Spinal cord (tissue), 10 donors: ENCODE data around the gene FMR1. TPM values are rescaled to one million over a fixed set of nuclear protein-coding genes. Genes with fewer than 3 reads are reported as not detected.

ENCODE experiments used
- DNase-seq, 6 donors: peaks; one replicate each; pipeline versions ENCODE4 v3.0.0 to v3.0.0-alpha.2; 2013 to 2015; ENCODE audit warnings: low spot score in 6 of 6, low read depth in 4 of 6
- H3K27ac ChIP-seq: one replicate; pipeline ENCODE4 v1.5.1; 2013; ENCODE audit warnings: low read depth, low read length, control low read depth
- H3K27me3 ChIP-seq: one replicate; pipeline ENCODE4 v1.6.1; 2013; ENCODE audit warnings: low read length; ENCODE audit not compliant: control insufficient read depth, insufficient read depth
- H3K36me3 ChIP-seq: one replicate; pipeline ENCODE4 v1.6.1; 2013; ENCODE audit warnings: low read length; ENCODE audit not compliant: control insufficient read depth, insufficient read depth
- H3K4me1 ChIP-seq: one replicate; pipeline ENCODE4 v1.6.1; 2013; ENCODE audit warnings: low read length; ENCODE audit not compliant: control insufficient read depth, insufficient read depth
- H3K4me3 ChIP-seq: one replicate; pipeline ENCODE4 v1.5.1; 2013; ENCODE audit warnings: low read depth, low read length, control low read depth
- H3K9me3 ChIP-seq: one replicate; pipeline ENCODE4 v1.6.1; 2013; ENCODE audit warnings: low read length; ENCODE audit not compliant: control insufficient read depth, insufficient read depth
- WGBS: methylation state at CpG from one replicate; pipeline ENCODE4 v1.1.5; 2013; ENCODE audit warnings: missing lambda C conversion rate; ENCODE audit not compliant: insufficient coverage; 5-methylcytosine and 5-hydroxymethylcytosine counted together
- polyA plus RNA-seq, 2 donors: library from polyadenylated mRNA; unstranded; fragments of 120-200 nt; gene quantifications; one replicate each; pipeline ENCODE4 v1.2.1, GENCODE V29; 2013; ENCODE audit not compliant: insufficient read length in 2 of 2
- total RNA-seq, 2 donors: library from RNA; depleted of rRNA in 1 of 2; stranded (reverse); fragments of 120-200 nt in 1 of 2; fragments of >200 nt in 1 of 2; gene quantifications; one replicate each; pipeline versions ENCODE4 v1.2.3 to v1.2.4, GENCODE V29; 2013 to 2014
- donor health status: healthy.

The FMR1 gene
- total and polyA plus RNA-seq, 4 donors, result 48.0 to 82.0 (median 64.8) TPM

DNA sequence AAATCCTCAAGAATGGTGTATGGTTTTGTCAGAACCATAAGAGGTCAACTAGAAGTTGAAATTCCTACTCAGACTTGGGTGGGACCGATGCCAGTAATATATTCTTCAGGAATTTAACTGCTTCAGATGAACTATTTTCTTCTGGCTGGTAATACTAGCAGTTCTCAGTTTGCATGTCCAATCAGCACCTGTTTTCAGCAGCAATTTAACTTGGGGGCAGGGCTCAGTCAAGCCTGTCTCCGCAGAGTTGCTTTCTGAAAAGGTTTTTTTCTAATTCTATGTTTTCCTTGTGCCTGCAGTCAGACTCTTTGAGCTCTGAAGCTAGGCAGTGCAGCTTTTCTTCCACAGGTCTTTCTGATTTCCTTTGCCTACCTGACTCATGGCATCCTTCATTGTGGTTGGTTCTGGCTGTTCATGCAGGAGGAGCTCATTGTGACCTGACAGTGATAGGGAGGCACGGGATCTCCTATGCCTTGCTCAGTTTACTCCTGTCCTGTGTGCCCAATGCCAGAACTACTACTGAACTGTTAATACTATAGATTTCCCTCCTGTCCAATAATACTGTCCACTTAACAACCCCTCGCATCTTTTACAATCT, 17.3 kb upstream of the FMR1 start:
- Histone ChIP-seq H3K9me3 (no peaks in the 10 kb centered on the region), H3K27ac (no peak overlapping the region), H3K4me3 (no peak overlapping the region), H3K27me3 (no peaks in the 10 kb centered on the region), H3K36me3 (no peaks in the 10 kb centered on the region), H3K4me1 (no peaks in the 10 kb centered on the region)
- DNase-seq, result no peak
- 65% methylated on average over 4 of the region's 4 CpGs for WGBS

DNA sequence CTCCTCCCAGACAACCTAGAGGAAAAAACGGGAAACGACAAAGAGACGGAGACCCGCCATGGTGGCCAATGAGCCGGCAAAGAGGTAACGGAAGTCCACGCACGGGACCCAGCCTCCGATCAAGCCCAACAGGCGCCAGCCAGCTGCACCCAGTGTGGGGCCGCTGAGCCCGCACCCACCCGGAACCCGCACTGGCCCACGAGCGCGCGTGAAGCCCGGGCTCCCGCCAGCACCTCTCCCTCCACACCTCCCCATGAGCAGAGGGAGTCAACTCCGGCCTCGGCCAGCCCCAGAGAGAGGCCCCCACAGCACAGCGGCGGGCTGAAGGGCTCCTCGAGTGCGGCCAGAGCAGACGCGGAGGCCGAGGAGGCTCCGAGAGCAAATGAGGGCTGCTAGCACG, 14.6 kb upstream of the FMR1 start:
- Histone ChIP-seq H3K27ac (no peak overlapping the region), H3K36me3 (no peaks in the 10 kb centered on the region), H3K4me1 (no peaks in the 10 kb centered on the region), H3K27me3 (no peaks in the 10 kb centered on the region), H3K9me3 (no peaks in the 10 kb centered on the region), H3K4me3 (no peak overlapping the region)
- WGBS, result 91% methylated on average over 14 of the region's 31 CpGs
- no peak for DNase-seq

DNA sequence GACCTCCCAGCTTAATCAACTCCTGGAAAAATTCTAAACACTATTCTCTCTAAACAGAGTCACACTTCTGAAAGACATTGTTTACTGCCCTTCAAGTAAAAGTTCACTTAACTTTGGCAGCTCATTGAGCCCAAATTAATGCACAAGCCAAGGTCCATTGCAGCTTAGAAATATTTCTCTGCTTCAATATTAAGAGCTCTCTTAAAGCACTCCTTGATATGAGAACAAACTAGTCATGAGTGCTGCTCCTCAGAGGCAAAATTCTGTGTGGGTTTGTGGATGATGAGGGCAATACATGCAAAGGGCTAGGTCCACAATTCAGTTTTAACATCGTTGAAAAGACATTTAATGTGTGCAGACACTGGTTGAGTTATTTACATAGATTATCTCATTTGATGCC, 12.8 kb upstream of the FMR1 start:
- H3K36me3 ChIP-seq, result no peaks in the 10 kb centered on the region
- WGBS, result no CpG with 5 or more reads among the region's 1 CpG
- no peaks in the 10 kb centered on the region for H3K9me3 ChIP-seq
- no peak for DNase-seq
- no peaks in the 10 kb centered on the region for H3K27me3 ChIP-seq
- no peak overlapping the region for H3K4me3 ChIP-seq
- H3K4me1 ChIP-seq, result no peaks in the 10 kb centered on the region
- H3K27ac ChIP-seq, result no peak overlapping the region

DNA sequence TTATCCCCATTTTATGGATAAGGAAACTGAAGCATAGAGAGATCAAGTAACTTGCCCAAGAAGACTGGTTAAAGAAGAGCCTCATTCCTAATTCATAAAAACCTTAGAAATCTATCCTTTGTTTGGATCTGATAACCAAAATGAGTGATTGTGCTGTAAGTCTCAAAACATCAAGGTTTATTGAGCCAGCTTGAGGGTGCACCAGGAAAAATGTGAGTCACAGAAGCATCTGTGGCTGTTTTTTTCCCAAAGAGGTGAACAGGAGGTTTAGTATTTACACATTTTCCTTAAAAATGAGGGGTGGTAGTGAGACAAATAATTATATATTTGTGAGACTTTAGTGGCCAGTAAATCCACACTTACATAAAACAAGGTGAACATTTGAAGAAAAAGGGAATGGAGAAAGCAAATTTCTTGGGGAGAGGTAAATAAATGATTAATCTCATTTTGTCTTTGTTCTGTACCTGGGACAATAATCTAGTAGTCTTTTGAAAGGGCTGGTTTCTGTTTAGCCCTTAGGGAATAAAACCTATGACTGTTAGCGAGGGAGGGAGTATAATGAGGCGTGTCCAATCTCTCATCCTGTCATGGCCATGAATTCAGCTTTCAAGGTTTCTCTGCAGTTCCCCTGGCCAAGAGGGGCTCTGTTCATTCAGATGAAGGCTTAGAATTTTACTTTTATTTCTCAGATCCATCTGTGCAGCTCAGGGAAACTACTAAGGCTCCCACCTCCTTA, 12.2 kb upstream of the FMR1 start:
- DNase-seq, result peak in 1 of 6 donors; percentile 26
- Histone ChIP-seq H3K9me3 (no peaks in the 10 kb centered on the region), H3K4me3 (no peak overlapping the region), H3K36me3 (no peaks in the 10 kb centered on the region), H3K27me3 (no peaks in the 10 kb centered on the region), H3K4me1 (no peaks in the 10 kb centered on the region), H3K27ac (no peak overlapping the region)
- 33% methylated on average over 2 of the region's 2 CpGs for WGBS

DNA sequence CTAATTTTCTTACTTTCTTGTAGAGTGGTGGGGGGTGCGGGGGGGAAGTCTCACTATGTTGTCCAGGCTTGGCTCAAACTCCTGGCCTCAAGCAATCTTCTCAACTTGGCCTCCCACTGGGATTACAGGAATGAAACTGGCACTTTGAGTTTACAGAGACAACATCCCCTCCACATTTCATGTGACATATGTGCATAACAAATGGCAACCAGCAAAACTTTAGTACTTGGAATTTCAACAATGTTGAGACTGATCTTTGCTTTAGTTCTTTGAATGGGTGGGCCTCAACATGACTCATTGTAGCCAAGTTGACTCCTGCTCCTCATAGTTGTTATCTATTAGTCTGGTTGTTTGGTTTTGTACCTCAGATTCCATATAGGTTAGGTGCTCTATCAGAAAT, 11.4 kb upstream of the FMR1 start:
- H3K4me3 ChIP-seq, result no peak overlapping the region
- no peak overlapping the region for H3K27ac ChIP-seq
- WGBS, result no CpG with 5 or more reads among the region's 1 CpG
- H3K27me3 ChIP-seq, result no peaks in the 10 kb centered on the region
- no peaks in the 10 kb centered on the region for H3K9me3 ChIP-seq
- DNase-seq, result no peak
- H3K4me1 ChIP-seq, result no peaks in the 10 kb centered on the region
- no peaks in the 10 kb centered on the region for H3K36me3 ChIP-seq

DNA sequence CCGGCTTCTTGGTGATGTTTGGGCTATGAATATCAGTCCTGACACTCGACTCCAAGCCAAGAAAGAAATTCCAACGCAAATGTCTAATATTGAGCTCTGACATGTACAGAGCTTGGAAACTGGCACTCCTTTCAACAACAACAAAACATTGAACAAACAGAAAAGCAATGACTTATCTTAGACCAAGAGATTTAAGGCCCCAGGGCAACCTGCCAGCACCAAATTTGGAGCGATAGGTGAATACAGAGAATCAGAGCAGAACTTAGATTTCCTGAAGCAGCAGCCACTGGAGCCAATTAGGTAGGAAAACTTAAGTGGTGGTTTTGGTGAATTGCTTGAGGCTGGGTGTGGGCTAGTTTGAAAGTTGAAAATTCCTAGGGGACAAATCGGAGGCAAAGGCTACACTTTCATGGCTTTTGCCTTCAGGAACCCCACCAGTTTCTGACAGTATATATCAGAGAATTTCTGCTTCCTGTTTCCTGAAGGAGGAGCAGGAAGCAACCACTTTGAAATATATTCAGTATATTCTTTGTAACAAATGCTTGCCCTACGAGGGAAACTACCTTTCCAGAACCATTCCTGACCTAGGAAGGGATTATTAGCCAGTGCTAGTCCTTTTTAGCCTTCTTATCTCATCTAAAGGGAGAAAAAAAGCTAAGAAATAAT, 10.1 kb upstream of the FMR1 start:
- WGBS, result 61% methylated on average over 2 of the region's 6 CpGs
- no peak for DNase-seq
- no peak overlapping the region for H3K4me3 ChIP-seq
- no peaks in the 10 kb centered on the region for H3K9me3 ChIP-seq
- no peaks in the 10 kb centered on the region for H3K36me3 ChIP-seq
- H3K27ac ChIP-seq, result no peak overlapping the region
- H3K4me1 ChIP-seq, result no peaks in the 10 kb centered on the region
- no peaks in the 10 kb centered on the region for H3K27me3 ChIP-seq

DNA sequence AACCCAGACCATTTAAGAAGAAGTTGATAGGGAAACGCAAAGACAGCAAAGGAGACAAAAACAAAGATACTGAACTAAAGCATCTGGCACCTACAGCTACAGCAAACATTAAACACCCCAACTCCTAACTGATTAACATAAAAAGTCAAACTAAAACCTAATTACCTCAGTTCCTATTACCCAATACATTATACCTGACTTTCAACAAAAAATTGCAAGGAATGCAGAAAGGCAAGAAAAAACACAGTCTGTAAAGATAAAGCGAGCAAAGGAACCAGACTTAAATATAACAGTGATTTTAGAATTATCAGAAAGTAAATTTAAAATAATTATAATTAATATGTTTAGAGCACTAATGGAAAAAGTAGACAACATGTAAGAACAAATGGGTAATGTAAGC, 9.4 kb upstream of the FMR1 start:
- WGBS, result no CpG with 5 or more reads among the region's 2 CpGs
- Histone ChIP-seq H3K4me3 (no peak overlapping the region), H3K4me1 (no peaks in the 10 kb centered on the region), H3K9me3 (no peaks in the 10 kb centered on the region), H3K27me3 (no peaks in the 10 kb centered on the region), H3K36me3 (no peaks in the 10 kb centered on the region), H3K27ac (no peak overlapping the region)
- no peak for DNase-seq

DNA sequence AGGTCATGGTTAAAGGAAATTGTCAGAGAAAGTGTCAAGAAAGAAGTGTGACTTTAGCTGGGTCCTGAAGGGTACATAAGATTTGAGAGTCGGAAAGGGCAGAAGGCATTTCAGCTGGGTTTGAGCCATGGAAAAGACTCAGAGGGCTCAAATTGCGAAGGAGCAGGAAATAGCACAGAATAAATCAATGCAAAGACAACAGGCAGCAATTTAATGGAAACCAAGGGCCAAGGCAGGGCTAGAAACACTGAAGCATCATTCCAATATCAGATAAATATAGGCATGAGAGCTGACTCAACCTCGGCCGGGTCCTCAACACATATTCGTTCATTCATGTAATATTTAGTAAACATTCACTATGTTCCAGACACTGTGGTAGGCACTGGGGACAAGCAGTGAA, 3.6 kb upstream of the FMR1 start:
- Histone ChIP-seq H3K27ac (no peak overlapping the region), H3K9me3 (no peaks in the 10 kb centered on the region), H3K4me1 (peaks cover 6% of the 10 kb centered on the region), H3K27me3 (no peaks in the 10 kb centered on the region), H3K4me3 (no peak overlapping the region), H3K36me3 (no peaks in the 10 kb centered on the region)
- DNase-seq, result no peak
- WGBS, result 81% methylated on average over 4 of the region's 5 CpGs

DNA sequence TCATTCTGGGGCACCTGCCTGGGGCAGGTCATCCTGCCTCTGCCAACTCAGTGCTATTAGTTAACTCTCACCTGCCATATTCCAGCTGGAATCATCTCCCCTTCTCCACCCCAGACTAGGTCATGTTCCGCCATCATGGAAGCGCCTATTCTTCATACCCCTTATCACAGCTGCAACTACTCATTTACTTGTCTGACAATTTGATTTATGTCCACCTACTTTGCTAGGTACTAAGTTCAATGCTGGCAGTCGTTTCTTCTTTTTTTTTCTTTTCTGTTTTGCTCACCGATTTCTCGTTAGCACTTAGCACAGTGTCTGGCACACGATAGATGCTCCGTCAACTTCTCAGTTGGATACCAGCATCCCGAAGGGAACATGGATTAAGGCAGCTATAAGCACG, 1.1 kb upstream of the FMR1 start:
- Histone ChIP-seq H3K27ac (no peak overlapping the region), H3K27me3 (no peaks in the 10 kb centered on the region), H3K9me3 (no peaks in the 10 kb centered on the region), H3K36me3 (no peaks in the 10 kb centered on the region), H3K4me3 (no peak overlapping the region), H3K4me1 (peaks cover 6% of the 10 kb centered on the region)
- no peak for DNase-seq
- 77% methylated on average over 8 of the region's 9 CpGs for WGBS
